GM12878 (cell line): ENCODE measurements around the gene SLC25A45.

Source experiments
- CREB1 ChIP-seq: IDR thresholded peaks from 2 replicates; pipeline ENCODE4 v1.6.1; 2012; ENCODE audit warnings: low read depth, mild to moderate bottlenecking, inconsistent platforms
- CREM ChIP-seq: IDR thresholded peaks from 2 replicates; pipeline ENCODE4 v1.6.1; 2014; ENCODE audit warnings: antibody characterized with exemption, low read depth
- EP300 ChIP-seq, 2 experiments: fragments of 150-350 bp in 1 of 2; IDR thresholded peaks; 2 replicates each; pipeline ENCODE4 v1.6.1; 2011 to 2012; ENCODE audit warnings: low read depth in 2 of 2, low read length in 2 of 2, borderline replicate concordance in 1 of 2, improper control_type of control experiment in 1 of 2, inconsistent platforms in 1 of 2; ENCODE audit not compliant: control insufficient read depth in 1 of 2
- EZH2 ChIP-seq: IDR thresholded peaks from 2 replicates; pipeline ENCODE4 v1.6.1; 2012; ENCODE audit warnings: low read depth, mild to moderate bottlenecking, control low read depth, inconsistent platforms, low read length, borderline replicate concordance; ENCODE audit not compliant: control insufficient read depth
- NFYA ChIP-seq: IDR thresholded peaks from 2 replicates; pipeline ENCODE4 v1.6.1; 2011; ENCODE audit warnings: low read depth, mild to moderate bottlenecking, low read length, improper control_type of control experiment, borderline replicate concordance
- SIX5 ChIP-seq: IDR thresholded peaks from 2 replicates; pipeline ENCODE4 v1.6.1; 2011; ENCODE audit warnings: mild to moderate bottlenecking, low read depth, low read length, moderate library complexity; ENCODE audit not compliant: severe bottlenecking
- SMC3 ChIP-seq: IDR thresholded peaks from 2 replicates; pipeline ENCODE4 v1.6.1; 2011; ENCODE audit warnings: low read length, improper control_type of control experiment, borderline replicate concordance
- TAF1 ChIP-seq: IDR thresholded peaks from 2 replicates; pipeline ENCODE4 v1.6.1; 2011; ENCODE audit warnings: mild to moderate bottlenecking, low read depth, low read length, borderline replicate concordance
- ZBED1 ChIP-seq: IDR thresholded peaks from 2 replicates; pipeline ENCODE4 v1.6.1; 2016; ENCODE audit warnings: borderline replicate concordance
- TF ChIP-seq, protein P1 (sequence below), 3 experiments: IDR thresholded peaks in 2 of 3; conservative IDR thresholded peaks in 1 of 3; 2 replicates each; pipeline ENCODE4 v1.5.1; 2011; ENCODE audit warnings: low read depth in 3 of 3, low read length in 3 of 3, mild to moderate bottlenecking in 3 of 3, control low read depth in 2 of 3, moderate library complexity in 2 of 3, inconsistent platforms in 1 of 3, mixed read lengths in 1 of 3; ENCODE audit not compliant: control insufficient read depth in 2 of 3, insufficient read depth in 1 of 3; ENCODE audit errors: extremely low read depth in 1 of 3
- TF ChIP-seq, protein P2 (sequence below): fragments of 450-650 bp; IDR thresholded peaks from 2 replicates; pipeline ENCODE4 v1.6.1; 2017; ENCODE audit warnings: mild to moderate bottlenecking
- TF ChIP-seq, protein P3 (sequence below): IDR thresholded peaks from 2 replicates; pipeline ENCODE4 v1.6.1; 2012; ENCODE audit warnings: low read depth, low read length, improper control_type of control experiment

DNA sequence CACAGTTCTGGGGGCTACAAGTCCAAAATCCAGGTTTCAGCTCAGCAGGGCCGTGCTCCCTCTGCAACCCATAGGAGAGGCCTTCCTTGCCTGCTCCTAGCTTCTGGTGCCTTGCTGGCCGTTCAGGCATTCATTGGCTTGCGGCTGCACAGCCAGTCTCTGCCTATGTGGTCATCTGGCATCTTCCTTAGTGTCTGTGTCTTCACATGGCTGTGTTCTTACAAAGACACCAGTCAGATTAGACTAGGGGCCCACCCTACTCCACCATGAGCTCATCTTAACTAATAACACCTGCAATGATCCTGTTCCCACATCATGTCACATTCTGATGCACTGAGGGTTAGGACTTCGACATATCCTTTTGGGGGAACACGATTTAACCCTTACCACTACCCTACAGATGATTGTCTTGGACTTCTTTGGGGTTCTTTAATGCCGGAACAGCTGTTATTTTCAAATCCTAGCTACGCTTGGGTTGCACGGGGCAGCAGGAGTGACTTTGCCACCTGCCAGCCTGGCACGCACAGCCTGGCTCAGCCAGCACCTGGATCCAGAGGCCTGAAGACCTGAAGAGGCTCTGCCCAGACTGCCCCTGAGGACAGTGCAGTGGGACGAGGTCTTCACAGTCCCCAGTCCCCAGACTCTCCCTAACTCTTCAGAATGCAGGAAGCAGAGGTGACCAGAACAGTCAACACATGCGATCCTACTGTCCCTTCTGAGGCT is 32.5 kb upstream of the SLC25A45 start:
- TF ChIP-seq EP300 (IDR thresholded peaks at IDR 0.05; ENCODE audit: borderline replicate concordance in 1 of 2, control insufficient read depth in 1 of 2, low read depth in 2 of 2, low read length in 2 of 2) (no peak), NFYA (no peak), CREB1 (no peak), SMC3 (no peak), ZBED1 (no peak), SIX5 (no peak), EZH2 (no peak), CREM (no peak), TAF1 (no peak)
- TF ChIP-seq, protein P1, sequence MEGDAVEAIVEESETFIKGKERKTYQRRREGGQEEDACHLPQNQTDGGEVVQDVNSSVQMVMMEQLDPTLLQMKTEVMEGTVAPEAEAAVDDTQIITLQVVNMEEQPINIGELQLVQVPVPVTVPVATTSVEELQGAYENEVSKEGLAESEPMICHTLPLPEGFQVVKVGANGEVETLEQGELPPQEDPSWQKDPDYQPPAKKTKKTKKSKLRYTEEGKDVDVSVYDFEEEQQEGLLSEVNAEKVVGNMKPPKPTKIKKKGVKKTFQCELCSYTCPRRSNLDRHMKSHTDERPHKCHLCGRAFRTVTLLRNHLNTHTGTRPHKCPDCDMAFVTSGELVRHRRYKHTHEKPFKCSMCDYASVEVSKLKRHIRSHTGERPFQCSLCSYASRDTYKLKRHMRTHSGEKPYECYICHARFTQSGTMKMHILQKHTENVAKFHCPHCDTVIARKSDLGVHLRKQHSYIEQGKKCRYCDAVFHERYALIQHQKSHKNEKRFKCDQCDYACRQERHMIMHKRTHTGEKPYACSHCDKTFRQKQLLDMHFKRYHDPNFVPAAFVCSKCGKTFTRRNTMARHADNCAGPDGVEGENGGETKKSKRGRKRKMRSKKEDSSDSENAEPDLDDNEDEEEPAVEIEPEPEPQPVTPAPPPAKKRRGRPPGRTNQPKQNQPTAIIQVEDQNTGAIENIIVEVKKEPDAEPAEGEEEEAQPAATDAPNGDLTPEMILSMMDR (IDR thresholded peaks at IDR 0.05 in 2 of 3, conservative IDR thresholded peaks at IDR 0.05 in 1 of 3; ENCODE audit: control insufficient read depth in 2 of 3, extremely low read depth in 1 of 3, insufficient read depth in 1 of 3, low read depth in 3 of 3, low read length in 3 of 3), result no peak
- TF ChIP-seq, protein P2, sequence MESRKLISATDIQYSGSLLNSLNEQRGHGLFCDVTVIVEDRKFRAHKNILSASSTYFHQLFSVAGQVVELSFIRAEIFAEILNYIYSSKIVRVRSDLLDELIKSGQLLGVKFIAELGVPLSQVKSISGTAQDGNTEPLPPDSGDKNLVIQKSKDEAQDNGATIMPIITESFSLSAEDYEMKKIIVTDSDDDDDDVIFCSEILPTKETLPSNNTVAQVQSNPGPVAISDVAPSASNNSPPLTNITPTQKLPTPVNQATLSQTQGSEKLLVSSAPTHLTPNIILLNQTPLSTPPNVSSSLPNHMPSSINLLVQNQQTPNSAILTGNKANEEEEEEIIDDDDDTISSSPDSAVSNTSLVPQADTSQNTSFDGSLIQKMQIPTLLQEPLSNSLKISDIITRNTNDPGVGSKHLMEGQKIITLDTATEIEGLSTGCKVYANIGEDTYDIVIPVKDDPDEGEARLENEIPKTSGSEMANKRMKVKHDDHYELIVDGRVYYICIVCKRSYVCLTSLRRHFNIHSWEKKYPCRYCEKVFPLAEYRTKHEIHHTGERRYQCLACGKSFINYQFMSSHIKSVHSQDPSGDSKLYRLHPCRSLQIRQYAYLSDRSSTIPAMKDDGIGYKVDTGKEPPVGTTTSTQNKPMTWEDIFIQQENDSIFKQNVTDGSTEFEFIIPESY, result no peak
- TF ChIP-seq, protein P3, sequence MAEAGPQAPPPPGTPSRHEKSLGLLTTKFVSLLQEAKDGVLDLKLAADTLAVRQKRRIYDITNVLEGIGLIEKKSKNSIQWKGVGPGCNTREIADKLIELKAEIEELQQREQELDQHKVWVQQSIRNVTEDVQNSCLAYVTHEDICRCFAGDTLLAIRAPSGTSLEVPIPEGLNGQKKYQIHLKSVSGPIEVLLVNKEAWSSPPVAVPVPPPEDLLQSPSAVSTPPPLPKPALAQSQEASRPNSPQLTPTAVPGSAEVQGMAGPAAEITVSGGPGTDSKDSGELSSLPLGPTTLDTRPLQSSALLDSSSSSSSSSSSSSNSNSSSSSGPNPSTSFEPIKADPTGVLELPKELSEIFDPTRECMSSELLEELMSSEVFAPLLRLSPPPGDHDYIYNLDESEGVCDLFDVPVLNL, result no peak
